ENCODE results near the gene CSK. TPM values are rescaled to one million over a fixed set of nuclear protein-coding genes. Genes with fewer than 3 reads are reported as not detected.

Gene CSK
- total RNA-seq, 4 donors from 2014 or later = 33.1 to 45.2 (median 35.5) TPM

- no peaks in the 10 kb centered on the region for H3K36me3 ChIP-seq
- H3K4me3 ChIP-seq = no peak overlapping the region
- H3K4me1 ChIP-seq = peaks cover 44% of the 10 kb centered on the region
- H3K9me3 ChIP-seq = no peaks in the 10 kb centered on the region
- whole genome bisulfite sequencing = 46% methylated on average over 13 of the region's 13 CpGs
- no peaks in the 10 kb centered on the region for H3K27me3 ChIP-seq
- no peak for TF ChIP-seq POLR2A (IDR thresholded peaks at IDR 0.05)
- TF ChIP-seq EP300 (IDR thresholded peaks at IDR 0.05) = no peak
- no peak for TF ChIP-seq CTCF (IDR thresholded peaks at IDR 0.05)
- no peak for TF ChIP-seq POLR2AphosphoS5 (IDR thresholded peaks at IDR 0.05)
- H3K27ac ChIP-seq = peak overlapping the region; percentile 42
- no peak for DNase-seq (ENCODE audit: low spot score in 2 of 2)
Measured at GRCh38 chr15:74776821-74777768, 4.8 kb upstream of the CSK start.

DNA sequence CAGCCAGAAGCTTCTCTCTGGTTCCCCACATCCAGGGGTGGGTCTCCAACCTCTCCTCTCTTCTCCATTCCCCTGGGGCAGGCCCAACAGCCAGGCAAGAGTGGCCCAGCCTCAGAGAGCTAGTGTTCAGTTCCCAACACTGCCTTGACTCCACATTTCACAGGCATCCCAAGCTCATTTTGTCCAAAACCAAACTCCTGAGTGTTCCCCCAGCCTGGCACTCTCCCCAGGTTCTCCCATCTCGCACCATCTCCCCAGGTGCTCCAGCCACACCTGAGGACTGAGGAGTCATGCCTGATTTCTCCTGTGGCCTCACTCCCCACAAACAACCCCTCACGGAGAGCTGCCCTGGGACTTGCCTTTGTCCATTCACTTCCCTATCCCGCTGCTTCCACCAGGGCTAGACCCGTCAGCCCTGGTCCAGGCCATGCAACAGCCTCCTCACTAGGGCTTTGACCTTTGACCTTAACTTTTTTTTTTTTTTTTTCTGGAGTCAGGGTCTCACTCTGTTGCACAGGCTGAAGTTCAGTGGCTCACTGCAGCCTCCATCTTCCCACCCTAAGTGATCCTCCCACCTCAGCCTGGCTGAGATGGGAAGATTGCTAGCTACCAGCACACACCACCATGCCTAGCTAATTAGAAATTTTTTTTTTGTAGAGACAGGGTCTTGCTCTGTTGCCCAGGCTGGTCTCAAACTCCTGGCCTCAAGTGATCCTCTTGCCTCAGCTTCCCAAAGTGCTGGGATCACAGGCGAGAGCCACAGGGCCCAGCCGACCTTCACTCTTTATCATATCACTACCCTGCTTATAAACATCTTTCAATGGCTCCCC lies 3.9 kb upstream of the CSK start:
- H3K36me3 ChIP-seq = no peaks in the 10 kb centered on the region
- H3K4me3 ChIP-seq = no peak overlapping the region
- no peak for DNase-seq (ENCODE audit: low spot score in 2 of 2)
- no peaks in the 10 kb centered on the region for H3K27me3 ChIP-seq
- TF ChIP-seq POLR2AphosphoS5 (IDR thresholded peaks at IDR 0.05) = no peak
- TF ChIP-seq POLR2A (IDR thresholded peaks at IDR 0.05) = no peak
- no peak for TF ChIP-seq CTCF (IDR thresholded peaks at IDR 0.05)
- no peak for TF ChIP-seq EP300 (IDR thresholded peaks at IDR 0.05)
- H3K4me1 ChIP-seq = peaks cover 48% of the 10 kb centered on the region
- 83% methylated on average over 6 of the region's 6 CpGs for WGBS
- peak overlapping the region; percentile 41 for H3K27ac ChIP-seq
- H3K9me3 ChIP-seq = no peaks in the 10 kb centered on the region

- Histone ChIP-seq H3K4me1 (peaks cover 48% of the 10 kb centered on the region), H3K27ac (no peak overlapping the region), H3K27me3 (no peaks in the 10 kb centered on the region), H3K36me3 (no peaks in the 10 kb centered on the region), H3K4me3 (no peak overlapping the region), H3K9me3 (no peaks in the 10 kb centered on the region)
- WGBS = 96% methylated on average over 5 of the region's 5 CpGs
- DNase-seq (ENCODE audit: low spot score in 2 of 2) = no peak
- TF ChIP-seq CTCF (IDR thresholded peaks at IDR 0.05) = no peak
- TF ChIP-seq POLR2AphosphoS5 (IDR thresholded peaks at IDR 0.05) = no peak
- no peak for TF ChIP-seq POLR2A (IDR thresholded peaks at IDR 0.05)
- TF ChIP-seq EP300 (IDR thresholded peaks at IDR 0.05) = no peak
Measured at GRCh38 chr15:74778599-74778970, 3.3 kb upstream of the CSK start.

GRCh38 chr15:74779162-74779648 lies 2.7 kb upstream of the CSK start:
- Histone ChIP-seq H3K27ac (no peak overlapping the region), H3K4me3 (no peak overlapping the region), H3K9me3 (no peaks in the 10 kb centered on the region), H3K4me1 (peaks cover 51% of the 10 kb centered on the region), H3K27me3 (no peaks in the 10 kb centered on the region), H3K36me3 (no peaks in the 10 kb centered on the region)
- no peak for DNase-seq (ENCODE audit: low spot score in 2 of 2)
- no peak for TF ChIP-seq POLR2A (IDR thresholded peaks at IDR 0.05)
- TF ChIP-seq CTCF (IDR thresholded peaks at IDR 0.05) = no peak
- TF ChIP-seq EP300 (IDR thresholded peaks at IDR 0.05) = no peak
- no peak for TF ChIP-seq POLR2AphosphoS5 (IDR thresholded peaks at IDR 0.05)
- 81% methylated on average over 7 of the region's 7 CpGs for WGBS
